HCT116 (cell line): Measurements from ENCODE around the gene RFX2. TPM values are rescaled to one million over a fixed set of nuclear protein-coding genes. Genes with fewer than 3 reads are reported as not detected.

Experiments
- ATAC-seq: fragments of 200-7000 bp; cut with Tn5 transposase; 2 replicates; pipeline ENCODE4 v1.9.1; 2020; ENCODE audit warnings: mild to moderate bottlenecking, moderate library complexity
- BruUV-seq: library from RNA; stranded (reverse); fragments of 400-500 nt; replicated peaks from 2 replicates; lab custom pipeline; 2021; lab: Mats Ljungman, UMichigan
- CTCF ChIA-PET: fragments of 300-600 bp; sonication (Branson Sonifier 250); formaldehyde crosslinking; loops from one replicate; lab custom pipeline; 2021; ENCODE audit warnings: antibody characterized with exemption; lab: Charles Lee
- POLR2A ChIA-PET: fragments of 300-600, 350-600 bp; sonication (Branson Sonifier 250); formaldehyde crosslinking; loops from one replicate; lab custom pipeline; 2021; ENCODE audit warnings: antibody characterized with exemption; lab: Charles Lee
- RAD21 ChIA-PET, 2 experiments: fragments of 300-600 bp; sonication (Branson Sonifier 250); formaldehyde crosslinking; loops; one replicate each; lab custom pipeline; 2023; ENCODE audit warnings: low total read pairs in 2 of 2; ENCODE audit not compliant: uncharacterized antibody in 2 of 2, unreplicated experiment in 2 of 2, low non-redundant PET in 1 of 2; lab: Charles Lee
- DNase-seq: peaks from one replicate; pipeline ENCODE4 v3.0.0-alpha.2; 2010; ENCODE audit warnings: low read depth, low spot score
- H2AFZ ChIP-seq: fragments of 200-600 bp; shearing (Covaris generic), sonication (generic); 2 replicates; pipeline ENCODE4 v1.6.1; 2017; ENCODE audit warnings: low read depth, mixed run types, mixed read lengths, antibody characterized with exemption, low read length; ENCODE audit not compliant: poor library complexity, severe bottlenecking
- H3K27ac ChIP-seq: 2 replicates; pipeline ENCODE4 v1.5.1; 2012; ENCODE audit warnings: low read depth, low read length
- H3K27me3 ChIP-seq: fragments of 200-600 bp; sonication (generic); 2 replicates; pipeline ENCODE4 v1.6.1; 2016; ENCODE audit warnings: mixed run types, low read length, mixed read lengths; ENCODE audit not compliant: insufficient read depth
- H3K36me3 ChIP-seq, 2 experiments: fragments of 200-500 bp in 1 of 2; fragments of 200-600 bp in 1 of 2; sonication (Bioruptor generic) in 1 of 2; sonication (generic) in 1 of 2; 2 replicates each; pipeline versions ENCODE4 v1.5.1 to v1.6.1; 2014 to 2016; ENCODE audit warnings: low read length in 2 of 2, inconsistent platforms in 1 of 2, mixed read lengths in 1 of 2, mixed run types in 1 of 2; ENCODE audit not compliant: insufficient read depth in 2 of 2, control insufficient read depth in 1 of 2
- H3K4me1 ChIP-seq, 2 experiments: fragments of 200-600 bp in 1 of 2; sonication (generic) in 1 of 2; 2 replicates each; pipeline versions ENCODE4 v1.5.1 to v1.6.1; 2012 to 2017; ENCODE audit warnings: low read length in 2 of 2, inconsistent platforms in 1 of 2, mild to moderate bottlenecking in 1 of 2, mixed read lengths in 1 of 2, mixed run types in 1 of 2, moderate library complexity in 1 of 2; ENCODE audit not compliant: insufficient read depth in 2 of 2, control insufficient read depth in 1 of 2
- H3K4me2 ChIP-seq: fragments of 200-600 bp; sonication (generic); 2 replicates; pipeline ENCODE4 v1.6.1; 2017; ENCODE audit warnings: mixed run types, low read length, mixed read lengths
- H3K4me3 ChIP-seq, 2 experiments: fragments of 200-600 bp in 1 of 2; sonication (generic) in 1 of 2; replicated peaks in 1 of 2; 2 replicates each; pipeline ENCODE4 v1.5.1; 2011 to 2016; ENCODE audit warnings: low read length in 2 of 2, control low read depth in 1 of 2, low read depth in 1 of 2, mild to moderate bottlenecking in 1 of 2, mixed read lengths in 1 of 2, mixed run types in 1 of 2
- H3K79me2 ChIP-seq: fragments of 200-600 bp; sonication (generic); 2 replicates; pipeline ENCODE4 v1.6.1; 2017; ENCODE audit warnings: mild to moderate bottlenecking, mixed run types, low read length, moderate library complexity, mixed read lengths; ENCODE audit not compliant: insufficient read depth
- H3K9ac ChIP-seq: fragments of 200-600 bp; sonication (generic); 2 replicates; pipeline ENCODE4 v1.6.1; 2016; ENCODE audit warnings: low read length, mixed read lengths
- H3K9me2 ChIP-seq: fragments of 200-600 bp; sonication (generic), shearing (Covaris generic); 2 replicates; pipeline ENCODE4 v1.6.1; 2017; ENCODE audit warnings: mixed run types, mild to moderate bottlenecking, moderate library complexity; ENCODE audit not compliant: insufficient read depth
- H3K9me3 ChIP-seq, 2 experiments: fragments of 200-500 bp in 1 of 2; fragments of 200-600 bp in 1 of 2; sonication (Bioruptor generic) in 1 of 2; sonication (generic) in 1 of 2; 2 replicates each; pipeline ENCODE4 v1.6.1; 2014 to 2017; ENCODE audit warnings: low read length in 2 of 2, mixed read lengths in 2 of 2, inconsistent platforms in 1 of 2, low read depth in 1 of 2, mild to moderate bottlenecking in 1 of 2, mixed run types in 1 of 2, moderate library complexity in 1 of 2; ENCODE audit not compliant: control insufficient read depth in 1 of 2, insufficient read depth in 1 of 2
- H4K20me1 ChIP-seq: fragments of 200-600 bp; sonication (generic), shearing (Covaris generic); 2 replicates; pipeline ENCODE4 v1.6.1; 2017; ENCODE audit warnings: mixed run types, mild to moderate bottlenecking, moderate library complexity; ENCODE audit not compliant: insufficient read depth
- ATF3 ChIP-seq: IDR thresholded peaks from 2 replicates; pipeline ENCODE4 v1.6.1; 2012
- CBX3 ChIP-seq: IDR thresholded peaks from 2 replicates; pipeline ENCODE4 v1.6.1; 2012; ENCODE audit warnings: low read depth
- CTCF ChIP-seq, 3 experiments: fragments of 200-600 bp in 1 of 3; sonication (generic) in 1 of 3; IDR thresholded peaks in 2 of 3; conservative IDR thresholded peaks in 1 of 3; 2 replicates each; pipeline ENCODE4 v1.5.1; 2012 to 2017; ENCODE audit warnings: low read depth in 2 of 3, low read length in 2 of 3, antibody characterized with exemption in 1 of 3, borderline replicate concordance in 1 of 3, control low read depth in 1 of 3, mild to moderate bottlenecking in 1 of 3, mixed read lengths in 1 of 3, mixed run types in 1 of 3, moderate library complexity in 1 of 3; ENCODE audit not compliant: insufficient read depth in 1 of 3
- EGR1 ChIP-seq: IDR thresholded peaks from 2 replicates; pipeline ENCODE4 v1.6.1; 2012; ENCODE audit warnings: low read depth
- ELF1 ChIP-seq: IDR thresholded peaks from 2 replicates; pipeline ENCODE4 v1.6.1; 2012; ENCODE audit warnings: low read depth, borderline replicate concordance
- EZH2 ChIP-seq: fragments of 200-600 bp; sonication (generic); IDR thresholded peaks from 2 replicates; pipeline ENCODE4 v1.6.1; 2017; ENCODE audit warnings: antibody characterized with exemption, mixed run types
- FOSL1 ChIP-seq: IDR thresholded peaks from 2 replicates; pipeline ENCODE4 v1.6.1; 2012; ENCODE audit warnings: low read depth
- JUND ChIP-seq: IDR thresholded peaks from 2 replicates; pipeline ENCODE4 v1.6.1; 2012
- MAX ChIP-seq: IDR thresholded peaks from 2 replicates; pipeline ENCODE4 v1.6.1; 2012
- POLR2A ChIP-seq: IDR thresholded peaks from 2 replicates; pipeline ENCODE4 v1.7.0; 2011; ENCODE audit warnings: borderline replicate concordance; ENCODE audit not compliant: insufficient read depth, insufficient read length; ENCODE audit errors: extremely low read depth
- POLR2AphosphoS5 ChIP-seq: IDR thresholded peaks from 2 replicates; pipeline ENCODE4 v1.6.1; 2011; ENCODE audit warnings: mild to moderate bottlenecking, low read depth, low read length, moderate library complexity
- RAD21 ChIP-seq: IDR thresholded peaks from 2 replicates; pipeline ENCODE4 v1.6.1; 2012; ENCODE audit warnings: low read depth, mild to moderate bottlenecking
- REST ChIP-seq: IDR thresholded peaks from 2 replicates; pipeline ENCODE4 v1.6.1; 2012; ENCODE audit warnings: low read depth
- SIN3A ChIP-seq: IDR thresholded peaks from 2 replicates; pipeline ENCODE4 v1.6.1; 2012; ENCODE audit warnings: low read depth
- SP1 ChIP-seq: IDR thresholded peaks from 2 replicates; pipeline ENCODE4 v1.6.1; 2012; ENCODE audit warnings: low read depth
- SRF ChIP-seq: IDR thresholded peaks from 2 replicates; pipeline ENCODE4 v1.6.1; 2012; ENCODE audit warnings: low read depth
- TCF7L2 ChIP-seq: IDR thresholded peaks from 2 replicates; pipeline ENCODE4 v1.7.0; 2011; ENCODE audit warnings: borderline replicate concordance, inconsistent platforms; ENCODE audit not compliant: insufficient read depth, insufficient read length; ENCODE audit errors: extremely low read depth
- YY1 ChIP-seq: IDR thresholded peaks from 2 replicates; pipeline ENCODE4 v1.6.1; 2011; ENCODE audit warnings: low read length, low read depth, moderate library complexity, mild to moderate bottlenecking; ENCODE audit not compliant: insufficient replicate concordance; ENCODE audit errors: extremely low read depth
- ZFX ChIP-seq: fragments of 450-650 bp; IDR thresholded peaks from 2 replicates; pipeline ENCODE4 v1.6.1; 2017
- ZNF274 ChIP-seq: fragments of 200-500 bp; sonication (Bioruptor generic); IDR thresholded peaks from 2 replicates; pipeline ENCODE4 v1.6.1; 2014; ENCODE audit warnings: mild to moderate bottlenecking, low read depth, low read length, inconsistent platforms
- intact Hi-C: fragments of 100-400 bp; cut with micrococcal nuclease; formaldehyde crosslinking; loops from 2 replicates; pipeline ENCODE4 v1.10.0; 2022
- total RNA-seq: library from RNA; stranded (reverse); gene quantifications from one replicate; pipeline ENCODE4 v1.2.1, GENCODE V29; 2021; ENCODE audit not compliant: unreplicated experiment

Gene RFX2
- total RNA-seq, 1 experiment from 2014 or later, result 13.7 TPM

GRCh38 chr19:5958074-5958850, 152.0 kb downstream of the RFX2 start:
- no peak overlapping the region for H3K27ac ChIP-seq
- H3K4me3 ChIP-seq, result no peak overlapping the region
- no peak overlapping the region for H3K9ac ChIP-seq
- TF ChIP-seq CTCF (IDR thresholded peaks at IDR 0.05 in 2 of 3, conservative IDR thresholded peaks at IDR 0.05 in 1 of 3; ENCODE audit: borderline replicate concordance in 1 of 3, insufficient read depth in 1 of 3, low read depth in 2 of 3, low read length in 2 of 3), result no peak
- TF ChIP-seq ZNF274, result no peak
- TF ChIP-seq FOSL1, result no peak
- TF ChIP-seq YY1, result no peak
- no peak for TF ChIP-seq MAX
- no peak for TF ChIP-seq POLR2AphosphoS5
- no peak for TF ChIP-seq SRF
- TF ChIP-seq SP1, result no peak
- no peak for TF ChIP-seq ZFX
- TF ChIP-seq EGR1, result no peak
- TF ChIP-seq POLR2A, result no peak
- TF ChIP-seq ATF3, result no peak
- no peak for TF ChIP-seq TCF7L2
- no peak for TF ChIP-seq REST
- TF ChIP-seq RAD21, result no peak
- no peak for TF ChIP-seq JUND
- TF ChIP-seq SIN3A, result no peak
- TF ChIP-seq EZH2, result no peak
- no peak for TF ChIP-seq CBX3
- TF ChIP-seq ELF1, result no peak
- TF ChIP-seq, all 23 proteins: peak for 0
- Histone ChIP-seq H3K79me2 (peaks cover 95% of the 10 kb centered on the region), H3K4me2 (no peak overlapping the region), H3K4me1 (peaks cover 0 to 2% of the 10 kb centered on the region in 2 experiments; a peak in 1 of 4 replicates), H2AFZ (no peak overlapping the region), H3K27me3 (no peaks in the 10 kb centered on the region), H3K9me3 (no peaks in the 10 kb centered on the region), H4K20me1 (peaks cover 19% of the 10 kb centered on the region; the same call in 1 of the 2 replicates), H3K9me2 (no peaks in the 10 kb centered on the region), H3K36me3 (no peaks in the 10 kb centered on the region)
- ChIA-PET CTCF (interaction anchor here (1.5 kb wide), 1 partner anchor 10 kb away, joined by 6 read pairs; no protein-coding TSS in a partner anchor), RAD21 (interaction anchor here in 1 of 2 experiments (0.5 kb wide), 1 partner anchor 21 kb away, joined by 12 read pairs; no protein-coding TSS in a partner anchor), POLR2A (no interaction called here)
- no TSS peak for BruUV-seq
- intact Hi-C loops, result no loop called here
- ATAC-seq (no peak), DNase-seq (no peak)
